Testis (tissue), 2 donors: ENCODE data around the gene RSPO4.

Experiments
- CTCF ChIP-seq, 3 experiments: fragments of 450-650 bp in 2 of 3; fragments of 200-600 bp in 1 of 3; sonication (generic) in 1 of 3; IDR thresholded peaks; one replicate each; pipeline ENCODE4 v1.5.1; 2016 to 2019; ENCODE audit warnings: antibody characterized with exemption in 3 of 3, mild to moderate bottlenecking in 2 of 3, moderate library complexity in 1 of 3
- POLR2A ChIP-seq: fragments of 450-650 bp; IDR thresholded peaks from one replicate; pipeline ENCODE4 v1.6.1; 2017; ENCODE audit warnings: antibody characterized with exemption, mild to moderate bottlenecking, moderate library complexity

- no peak for TF ChIP-seq CTCF (IDR thresholded peaks at IDR 0.05)
- TF ChIP-seq POLR2A = no peak
Measured at GRCh38 chr20:919491-919916, 82.6 kb downstream of the RSPO4 start.
